ENCODE measurements around the gene HGFAC. TPM values are rescaled to one million over a fixed set of nuclear protein-coding genes. Genes with fewer than 3 reads are reported as not detected.

Gene HGFAC
- total and polyA plus RNA-seq, 9 donors: 0.51 to 2.5 (median 1.5) TPM

DNA sequence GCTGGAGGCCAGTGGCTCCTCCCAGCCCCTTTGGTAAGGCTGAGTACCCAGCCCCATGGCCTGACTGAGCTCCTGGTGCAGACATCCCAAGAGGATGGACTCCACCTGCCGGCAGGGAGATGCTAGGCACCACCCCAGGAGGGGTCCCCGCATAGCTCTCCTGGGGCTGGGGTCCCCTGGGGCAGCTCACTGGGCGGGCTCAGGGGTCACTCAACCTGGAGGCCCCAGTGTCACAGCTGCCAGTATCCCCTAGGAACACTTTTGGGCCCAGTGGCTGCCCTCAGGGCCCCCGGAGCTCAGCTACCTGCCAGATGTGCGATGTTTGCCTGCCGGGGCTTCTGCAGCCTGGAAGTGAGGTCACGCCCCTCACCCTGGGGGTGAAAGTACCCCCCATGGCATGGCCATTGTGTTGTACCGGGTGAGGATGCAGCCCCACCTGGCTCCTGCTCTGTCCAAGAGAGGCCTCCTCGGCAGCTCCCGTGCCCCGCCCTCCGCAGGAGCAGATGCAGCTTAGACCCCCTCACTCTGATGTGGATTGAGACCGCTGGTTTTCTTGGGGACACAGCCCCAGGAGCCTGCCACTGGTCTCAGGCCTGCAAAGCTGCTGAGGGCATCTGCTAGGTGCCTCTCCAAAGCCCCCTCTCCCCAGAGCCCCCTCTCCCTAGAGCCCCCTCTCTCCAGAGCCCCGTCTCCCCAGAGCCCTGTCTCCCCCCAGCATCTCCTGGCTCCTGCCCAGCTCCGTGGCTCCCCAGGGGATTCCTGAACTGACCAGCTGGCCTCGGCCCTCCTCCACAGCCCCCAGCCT lies 6.7 kb upstream of the HGFAC start:
- no peak for DNase-seq

DNA sequence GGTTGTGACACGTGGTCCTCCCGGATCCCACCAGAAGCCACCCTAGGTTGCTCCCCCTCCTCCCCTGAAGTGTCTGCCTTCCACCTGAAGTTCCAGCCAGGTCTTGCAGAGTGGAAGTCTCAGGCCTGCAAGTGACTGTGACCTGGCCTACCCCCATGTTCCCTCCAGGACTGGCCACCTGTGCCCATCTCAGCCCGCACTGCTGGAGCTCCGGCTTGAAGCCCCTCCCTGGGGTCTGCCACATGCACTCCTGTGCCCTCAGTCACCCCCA lies 6.1 kb upstream of the HGFAC start:
- H3K4me3 ChIP-seq (ENCODE audit: low read length): no peak overlapping the region
- WGBS (ENCODE audit: insufficient coverage): 79% methylated on average over 4 of the region's 4 CpGs
- no peaks in the 10 kb centered on the region for H3K27me3 ChIP-seq (ENCODE audit: control insufficient read depth, insufficient read depth, low read length)
- no peak for DNase-seq
- H3K27ac ChIP-seq (ENCODE audit: low read length): no peak overlapping the region
- peaks cover 41% of the 10 kb centered on the region for H3K4me1 ChIP-seq (ENCODE audit: control insufficient read depth, insufficient read depth, low read length)
- H3K9me3 ChIP-seq (replicated peaks; ENCODE audit: control insufficient read depth, low read depth, low read length): no peaks in the 10 kb centered on the region
- H3K36me3 ChIP-seq (ENCODE audit: control insufficient read depth, insufficient read depth, low read length): peaks cover 23% of the 10 kb centered on the region

More for the DNA sequence above, 6.7 kb upstream of the HGFAC start:
- H3K36me3 ChIP-seq (ENCODE audit: control insufficient read depth, insufficient read depth, low read length): peaks cover 28% of the 10 kb centered on the region
- H3K27me3 ChIP-seq (ENCODE audit: control insufficient read depth, insufficient read depth, low read length): no peaks in the 10 kb centered on the region
- no peak overlapping the region for H3K4me3 ChIP-seq (ENCODE audit: low read length)
- peaks cover 39% of the 10 kb centered on the region for H3K4me1 ChIP-seq (ENCODE audit: control insufficient read depth, insufficient read depth, low read length)
- no peaks in the 10 kb centered on the region for H3K9me3 ChIP-seq (replicated peaks; ENCODE audit: control insufficient read depth, low read depth, low read length)
- WGBS (ENCODE audit: insufficient coverage): 56% methylated on average over 15 of the region's 16 CpGs
- no peak overlapping the region for H3K27ac ChIP-seq (ENCODE audit: low read length)

DNA sequence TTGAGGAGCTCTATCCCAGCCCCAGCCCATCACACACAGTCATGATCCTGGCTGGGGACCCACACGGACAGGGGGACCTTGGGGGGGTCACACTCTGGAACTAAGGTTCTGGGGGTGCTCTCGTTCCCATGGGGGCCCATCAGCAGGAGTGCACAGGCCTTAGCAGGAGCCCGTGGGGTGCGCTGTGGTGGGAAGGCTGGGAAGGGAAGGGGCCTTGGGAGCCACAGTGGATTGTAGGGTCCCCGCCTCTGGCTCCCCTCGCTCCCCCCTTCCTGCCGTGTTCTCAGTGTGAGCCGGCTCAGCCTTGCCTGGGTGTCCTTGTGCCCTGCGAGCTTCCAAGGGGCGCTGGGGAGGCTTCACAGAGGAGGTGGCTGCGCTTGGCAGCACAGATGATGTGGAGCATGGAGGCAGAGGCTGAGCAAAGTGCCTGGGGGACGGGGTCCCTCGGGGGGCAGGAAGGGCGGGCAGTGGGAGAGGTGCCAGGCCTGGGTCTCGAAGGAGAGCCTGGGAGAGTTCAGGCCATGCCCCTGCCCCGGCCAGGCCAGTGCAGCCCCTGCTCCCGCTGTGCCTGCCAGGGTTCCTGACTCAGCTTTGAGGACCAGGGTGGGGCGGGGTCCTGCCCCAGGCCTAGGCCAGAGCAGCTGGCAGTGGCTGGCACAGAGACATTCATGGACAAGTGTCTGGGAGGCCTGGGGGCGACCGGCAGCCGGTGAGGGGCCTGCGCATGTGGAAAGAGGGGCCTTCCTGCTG lies 5.5 kb upstream of the HGFAC start:
- Histone ChIP-seq H3K36me3 (ENCODE audit: control insufficient read depth, insufficient read depth, low read length) (peaks cover 17% of the 10 kb centered on the region), H3K4me3 (ENCODE audit: low read length) (no peak overlapping the region), H3K9me3 (replicated peaks; ENCODE audit: control insufficient read depth, low read depth, low read length) (no peaks in the 10 kb centered on the region), H3K4me1 (ENCODE audit: control insufficient read depth, insufficient read depth, low read length) (peaks cover 41% of the 10 kb centered on the region), H3K27me3 (ENCODE audit: control insufficient read depth, insufficient read depth, low read length) (no peaks in the 10 kb centered on the region), H3K27ac (ENCODE audit: low read length) (no peak overlapping the region)
- DNase-seq: no peak
- WGBS (ENCODE audit: insufficient coverage): 83% methylated on average over 20 of the region's 22 CpGs

DNA sequence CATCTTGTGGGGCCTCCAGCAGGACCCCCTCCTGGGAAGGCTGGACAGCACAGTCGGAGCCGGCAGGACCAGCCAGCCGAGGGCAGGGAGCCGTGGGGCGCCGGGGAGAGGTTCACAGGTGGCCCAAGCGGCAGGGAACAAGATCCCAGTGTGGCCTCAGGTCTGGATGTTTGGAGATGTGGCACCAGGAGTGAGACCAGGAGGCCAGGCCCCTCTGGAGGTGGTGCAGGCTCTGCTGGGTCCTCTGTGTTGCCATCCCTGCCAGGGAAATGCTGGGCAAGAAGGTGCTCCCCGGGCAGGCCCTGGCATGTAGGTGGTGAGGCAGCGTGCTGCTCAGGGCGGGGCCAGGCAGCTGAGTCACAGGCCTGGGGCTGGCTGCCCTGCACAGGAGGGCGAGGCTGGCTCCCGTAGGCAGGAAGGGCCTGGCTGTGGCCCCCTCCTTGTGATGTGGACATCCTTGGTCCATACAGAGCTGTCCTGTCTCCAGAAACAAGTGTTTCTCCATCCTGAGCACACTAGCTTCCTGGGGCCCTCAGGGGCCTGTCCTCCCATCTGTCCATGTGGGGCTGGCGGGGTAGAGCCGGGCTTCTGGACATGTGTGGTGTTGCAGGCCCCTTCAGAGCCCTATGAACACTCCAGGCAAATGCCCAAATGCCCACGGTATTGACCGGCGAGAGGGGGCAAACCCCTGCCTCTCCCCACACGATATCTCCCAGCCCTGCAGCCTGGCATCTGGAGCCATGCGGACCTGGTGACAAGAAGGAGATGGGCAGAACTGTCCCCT lies 4.8 kb upstream of the HGFAC start:
- no peak overlapping the region for H3K4me3 ChIP-seq (ENCODE audit: low read length)
- no peaks in the 10 kb centered on the region for H3K27me3 ChIP-seq (ENCODE audit: control insufficient read depth, insufficient read depth, low read length)
- H3K36me3 ChIP-seq (ENCODE audit: control insufficient read depth, insufficient read depth, low read length): peaks cover 10% of the 10 kb centered on the region
- 65% methylated on average over 10 of the region's 19 CpGs for WGBS (ENCODE audit: insufficient coverage)
- no peaks in the 10 kb centered on the region for H3K9me3 ChIP-seq (replicated peaks; ENCODE audit: control insufficient read depth, low read depth, low read length)
- H3K4me1 ChIP-seq (ENCODE audit: control insufficient read depth, insufficient read depth, low read length): peaks cover 41% of the 10 kb centered on the region
- DNase-seq: no peak
- H3K27ac ChIP-seq (ENCODE audit: low read length): no peak overlapping the region

DNA sequence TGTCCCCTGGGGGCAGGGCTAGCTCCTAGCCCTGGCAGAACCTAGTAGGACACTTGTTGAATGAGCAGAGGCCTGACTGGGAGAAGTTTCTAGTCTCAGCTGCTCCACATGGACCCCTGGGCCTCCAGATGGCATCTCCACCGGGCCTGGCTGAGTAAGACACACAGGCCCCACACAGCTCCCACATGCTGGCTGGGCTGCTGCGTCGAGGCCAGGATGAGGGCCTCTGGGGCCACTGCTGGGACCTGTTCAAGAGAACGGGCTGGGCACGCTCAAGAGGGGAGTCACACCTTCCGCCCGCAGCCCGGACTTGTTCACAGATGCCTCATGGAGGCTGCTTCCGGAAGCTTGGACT lies 4.2 kb upstream of the HGFAC start:
- 70% methylated on average over 8 of the region's 9 CpGs for WGBS (ENCODE audit: insufficient coverage)
- no peak overlapping the region for H3K27ac ChIP-seq (ENCODE audit: low read length)
- peaks cover 10% of the 10 kb centered on the region for H3K36me3 ChIP-seq (ENCODE audit: control insufficient read depth, insufficient read depth, low read length)
- no peaks in the 10 kb centered on the region for H3K9me3 ChIP-seq (replicated peaks; ENCODE audit: control insufficient read depth, low read depth, low read length)
- DNase-seq: no peak
- no peak overlapping the region for H3K4me3 ChIP-seq (ENCODE audit: low read length)
- H3K4me1 ChIP-seq (ENCODE audit: control insufficient read depth, insufficient read depth, low read length): peaks cover 41% of the 10 kb centered on the region
- no peaks in the 10 kb centered on the region for H3K27me3 ChIP-seq (ENCODE audit: control insufficient read depth, insufficient read depth, low read length)

DNA sequence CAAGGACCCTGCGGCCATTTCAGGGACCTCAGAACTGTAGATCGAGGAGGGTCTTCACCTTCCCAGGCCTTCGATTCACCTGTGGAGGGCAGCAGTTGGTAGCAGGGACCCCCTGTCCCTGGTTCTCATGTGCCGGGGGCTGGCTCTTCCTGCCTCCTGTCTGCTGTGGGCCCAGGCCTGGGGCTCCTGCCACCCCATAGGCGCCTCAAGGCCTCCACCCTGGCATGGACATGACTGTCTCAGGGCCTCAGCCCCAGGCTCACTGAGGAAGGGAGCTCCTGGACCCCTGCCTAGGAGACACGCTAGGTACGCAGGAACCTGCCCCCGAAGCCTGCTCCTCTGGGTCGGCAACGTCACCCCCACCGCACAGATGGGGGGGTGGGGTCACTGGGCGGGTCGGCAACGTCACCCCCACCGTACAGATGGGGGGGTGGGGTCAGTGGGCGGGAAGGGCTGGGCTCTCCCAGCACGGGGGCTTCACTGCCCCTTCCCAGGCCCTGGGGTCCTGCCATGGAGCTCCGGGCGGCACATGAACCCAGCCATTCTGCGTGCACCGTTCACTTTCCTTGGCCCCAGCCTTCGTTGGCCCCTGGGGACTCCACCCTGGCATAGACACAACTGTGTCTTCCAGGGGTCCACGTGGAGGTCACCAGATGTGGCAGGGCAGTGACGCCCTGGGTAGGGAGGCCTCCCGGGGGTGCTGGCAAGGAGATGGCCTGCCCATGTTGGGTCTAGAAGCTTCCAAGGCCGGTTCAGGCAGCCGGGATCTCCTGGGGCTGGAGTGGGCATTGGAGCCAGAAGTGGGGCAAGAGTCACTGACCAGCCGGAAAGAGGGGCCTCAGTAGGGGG lies 3.5 kb upstream of the HGFAC start:
- DNase-seq: no peak

DNA sequence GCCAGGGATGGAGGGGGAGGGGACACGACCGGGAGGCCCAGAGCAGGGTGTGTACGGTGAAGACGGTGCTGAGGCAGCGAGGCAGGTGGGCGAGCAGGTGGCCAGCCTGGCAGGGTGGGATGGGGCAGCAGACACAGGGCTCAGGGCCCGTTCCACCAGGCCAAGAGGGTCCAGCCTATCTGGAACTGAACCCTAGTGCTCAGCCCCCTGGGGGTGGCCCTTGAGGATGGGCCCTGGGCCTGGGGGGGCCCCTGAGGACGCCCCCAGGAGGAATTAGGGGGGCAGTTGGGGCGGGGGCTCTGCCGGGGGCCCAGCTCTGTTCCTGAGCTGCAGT lies 3.0 kb upstream of the HGFAC start:
- Histone ChIP-seq H3K27me3 (ENCODE audit: control insufficient read depth, insufficient read depth, low read length) (no peaks in the 10 kb centered on the region), H3K27ac (ENCODE audit: low read length) (no peak overlapping the region), H3K9me3 (replicated peaks; ENCODE audit: control insufficient read depth, low read depth, low read length) (no peaks in the 10 kb centered on the region), H3K4me1 (ENCODE audit: control insufficient read depth, insufficient read depth, low read length) (peaks cover 44% of the 10 kb centered on the region), H3K4me3 (ENCODE audit: low read length) (no peak overlapping the region), H3K36me3 (ENCODE audit: control insufficient read depth, insufficient read depth, low read length) (peaks cover 2% of the 10 kb centered on the region)
- 55% methylated on average over 9 of the region's 10 CpGs for WGBS (ENCODE audit: insufficient coverage)
- no peak for DNase-seq

More for the DNA sequence above, 3.5 kb upstream of the HGFAC start:
- H3K4me1 ChIP-seq (ENCODE audit: control insufficient read depth, insufficient read depth, low read length): peaks cover 41% of the 10 kb centered on the region
- H3K27me3 ChIP-seq (ENCODE audit: control insufficient read depth, insufficient read depth, low read length): no peaks in the 10 kb centered on the region
- no peak overlapping the region for H3K4me3 ChIP-seq (ENCODE audit: low read length)
- no peaks in the 10 kb centered on the region for H3K9me3 ChIP-seq (replicated peaks; ENCODE audit: control insufficient read depth, low read depth, low read length)
- WGBS (ENCODE audit: insufficient coverage): 65% methylated on average over 25 of the region's 28 CpGs
- H3K27ac ChIP-seq (ENCODE audit: low read length): no peak overlapping the region
- peaks cover 6% of the 10 kb centered on the region for H3K36me3 ChIP-seq (ENCODE audit: control insufficient read depth, insufficient read depth, low read length)

DNA sequence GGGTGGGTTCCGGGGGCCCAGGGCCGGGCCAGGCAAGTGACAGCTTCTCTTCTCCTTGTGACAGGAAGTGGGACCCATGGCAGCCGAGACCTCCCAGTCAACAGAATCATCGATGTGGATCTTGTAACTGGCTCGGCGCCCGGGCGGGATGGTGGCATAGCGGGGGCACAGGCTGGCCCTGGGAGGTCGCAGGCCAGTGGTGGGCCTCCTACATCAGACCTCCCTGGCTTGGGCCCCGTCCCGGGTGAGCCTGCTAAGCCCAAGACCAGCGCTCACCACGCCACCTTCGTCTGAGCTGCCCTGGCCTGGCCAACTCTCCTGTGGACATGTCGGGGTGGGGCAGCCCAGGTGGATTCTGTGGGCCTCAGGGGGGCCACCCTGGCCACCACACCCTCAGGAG lies 2.4 kb upstream of the HGFAC start:
- Histone ChIP-seq H3K27ac (ENCODE audit: low read length) (no peak overlapping the region), H3K4me1 (ENCODE audit: control insufficient read depth, insufficient read depth, low read length) (peaks cover 46% of the 10 kb centered on the region), H3K36me3 (ENCODE audit: control insufficient read depth, insufficient read depth, low read length) (peaks cover 2% of the 10 kb centered on the region), H3K9me3 (replicated peaks; ENCODE audit: control insufficient read depth, low read depth, low read length) (no peaks in the 10 kb centered on the region), H3K27me3 (ENCODE audit: control insufficient read depth, insufficient read depth, low read length) (no peaks in the 10 kb centered on the region), H3K4me3 (ENCODE audit: low read length) (no peak overlapping the region)
- DNase-seq: no peak
- WGBS (ENCODE audit: insufficient coverage): 77% methylated on average over 14 of the region's 16 CpGs

DNA sequence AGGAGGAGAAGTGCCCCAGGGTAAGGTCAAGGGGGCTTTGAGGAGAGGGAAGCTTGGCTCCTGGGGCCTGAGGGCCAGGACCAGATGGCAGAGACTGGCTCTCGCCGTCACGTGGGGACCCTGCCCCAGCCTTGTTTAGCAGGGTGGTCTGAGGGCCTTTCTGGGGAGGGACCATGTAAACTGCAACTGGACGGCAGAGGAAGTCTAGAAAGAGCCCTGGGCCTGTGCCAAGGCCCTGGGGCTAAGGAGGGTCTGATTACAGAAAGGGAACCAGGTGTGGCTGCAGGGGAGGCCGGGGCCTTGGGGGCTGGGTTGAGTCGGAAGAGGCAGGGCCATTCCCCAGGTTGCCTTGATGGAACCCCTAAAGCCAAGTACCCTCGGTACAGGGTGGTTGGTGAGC lies 1.8 kb upstream of the HGFAC start:
- H3K27ac ChIP-seq (ENCODE audit: low read length): no peak overlapping the region
- no peaks in the 10 kb centered on the region for H3K36me3 ChIP-seq (ENCODE audit: control insufficient read depth, insufficient read depth, low read length)
- no peaks in the 10 kb centered on the region for H3K9me3 ChIP-seq (replicated peaks; ENCODE audit: control insufficient read depth, low read depth, low read length)
- WGBS (ENCODE audit: insufficient coverage): 51% methylated on average over 4 of the region's 7 CpGs
- peaks cover 46% of the 10 kb centered on the region for H3K4me1 ChIP-seq (ENCODE audit: control insufficient read depth, insufficient read depth, low read length)
- H3K4me3 ChIP-seq (ENCODE audit: low read length): no peak overlapping the region
- no peak for DNase-seq
- H3K27me3 ChIP-seq (ENCODE audit: control insufficient read depth, insufficient read depth, low read length): no peaks in the 10 kb centered on the region
